NCI-H526 treated with DMSO at 0.1 percent for 48 hours (cell line): ENCODE measurements around the gene CSTPP1.
"Not testable (repeated sequence)": the region's sequence is repeated elsewhere in the genome, so short reads cannot be mapped to it uniquely, and the experiment has no call there.

ENCODE experiments used
- DNase-seq: peaks from one replicate; lab custom pipeline; 2025; lab: John Stamatoyannopoulos, UW

Gene CSTPP1

DNA sequence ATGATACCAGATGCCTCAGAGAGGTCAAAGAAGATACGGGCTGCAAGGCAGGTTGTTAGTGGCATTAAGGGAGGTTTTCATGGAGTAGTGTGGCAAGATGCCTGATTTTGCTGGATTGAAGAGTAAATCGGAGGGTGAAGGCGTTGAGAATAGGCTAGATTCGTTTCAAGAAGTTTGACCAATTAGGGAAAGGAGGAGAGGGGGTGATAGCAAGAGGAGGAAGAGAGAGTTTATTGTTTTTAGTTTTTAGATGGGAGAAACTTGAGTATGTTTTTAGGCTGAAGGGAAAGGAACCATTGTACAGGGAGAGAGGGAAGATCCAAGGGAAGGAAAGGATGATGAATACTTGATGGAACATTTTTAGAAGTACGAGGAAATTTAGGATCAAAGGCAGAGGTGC lies 16.5 kb downstream of the CSTPP1 start:
- DNase-seq: no peak

DNA sequence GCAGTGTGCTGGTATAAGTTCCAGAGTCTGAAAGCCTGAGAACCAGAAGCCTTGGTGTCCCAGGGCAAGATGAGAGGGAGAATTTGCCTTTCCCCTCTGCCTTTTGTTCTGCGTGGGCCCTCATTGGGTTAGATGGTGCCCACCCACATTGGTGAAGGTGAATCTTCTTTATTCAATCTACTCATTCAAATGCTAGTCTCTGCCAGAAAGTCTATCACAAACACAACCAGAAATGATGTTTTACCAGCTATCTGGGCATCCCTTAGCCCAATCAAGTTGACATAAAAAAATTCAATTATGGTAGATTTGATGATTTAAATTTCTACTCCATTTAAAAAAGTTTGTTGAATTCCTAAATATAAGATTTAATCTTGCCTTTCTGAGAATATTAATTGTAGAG lies 22.2 kb downstream of the CSTPP1 start:
- no peak for DNase-seq

DNA sequence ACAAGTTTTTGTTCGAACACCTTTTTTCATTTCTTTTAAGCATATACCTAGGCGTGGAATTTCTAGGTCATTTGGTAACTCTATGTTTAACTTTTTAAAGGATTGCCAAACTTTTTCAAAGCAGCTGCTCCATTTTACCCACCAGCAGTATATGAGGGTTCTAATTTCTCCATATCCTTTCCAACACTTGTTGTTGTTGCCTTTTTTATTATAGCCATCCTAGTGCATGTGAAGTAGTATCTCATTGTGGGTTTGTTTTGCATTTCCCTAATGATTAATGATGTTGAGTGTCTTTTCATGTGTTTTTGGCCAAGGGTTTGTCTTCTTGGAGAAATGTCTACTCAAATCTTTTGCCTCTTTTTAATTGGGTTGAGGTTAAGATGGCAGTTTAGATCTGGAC lies 24.5 kb downstream of the CSTPP1 start:
- no peak for DNase-seq

DNA sequence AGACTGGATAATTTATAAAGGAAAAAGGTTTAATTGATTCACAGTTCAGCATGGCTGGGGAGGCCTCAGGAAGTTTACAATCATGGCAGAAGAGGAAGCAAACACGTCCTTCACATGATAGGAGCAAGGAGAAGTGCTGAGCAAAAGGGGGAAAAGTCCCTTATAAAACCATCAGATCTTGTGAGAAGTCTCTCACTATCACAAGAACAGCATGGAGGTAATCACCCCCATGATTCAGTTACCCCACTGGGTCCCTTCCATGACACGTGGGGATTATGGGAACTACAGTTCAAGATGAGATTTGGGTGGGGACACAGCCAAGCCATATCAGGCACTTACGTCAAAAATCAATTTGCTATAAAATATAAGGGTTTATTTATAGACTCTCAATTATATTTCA lies 25.3 kb downstream of the CSTPP1 start:
- DNase-seq: not testable (repeated sequence)

DNA sequence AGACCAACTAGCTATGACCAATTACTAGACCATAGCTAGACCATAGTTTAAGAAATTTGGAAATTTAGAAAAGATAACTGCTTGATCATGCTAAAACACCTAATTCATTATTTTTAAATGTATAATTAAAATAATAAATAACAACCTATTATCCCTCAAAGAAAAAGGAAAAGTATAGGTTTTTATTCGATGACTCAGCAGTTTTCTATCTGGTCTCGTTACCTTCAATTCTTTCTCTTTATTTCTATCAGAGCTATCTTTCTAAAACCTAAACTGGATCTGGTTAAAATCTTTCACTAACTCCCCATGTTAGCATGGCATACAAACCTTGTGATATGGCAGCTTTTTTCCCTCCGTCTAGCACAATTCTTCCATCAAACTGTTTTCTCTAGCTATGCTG lies 27.3 kb downstream of the CSTPP1 start:
- no peak for DNase-seq

DNA sequence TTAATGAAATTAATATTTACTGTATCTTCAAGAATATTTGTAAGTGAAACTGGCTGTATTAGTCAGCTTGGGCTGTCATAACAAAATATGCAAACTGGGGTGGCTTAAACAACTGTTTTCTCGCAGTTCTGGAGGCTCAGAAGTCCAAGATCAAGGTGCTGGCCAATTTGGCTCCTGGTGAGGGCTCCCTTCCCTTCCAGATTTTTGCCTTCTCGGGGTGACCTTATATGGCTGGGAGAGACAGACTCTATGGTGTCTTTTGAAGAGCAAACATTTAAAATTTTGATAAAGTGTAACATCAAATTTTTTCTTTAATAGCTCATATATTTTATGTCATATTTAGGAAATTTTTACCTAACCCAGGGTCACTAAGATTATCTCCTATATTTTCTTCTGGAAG lies 30.2 kb downstream of the CSTPP1 start:
- DNase-seq: no peak

DNA sequence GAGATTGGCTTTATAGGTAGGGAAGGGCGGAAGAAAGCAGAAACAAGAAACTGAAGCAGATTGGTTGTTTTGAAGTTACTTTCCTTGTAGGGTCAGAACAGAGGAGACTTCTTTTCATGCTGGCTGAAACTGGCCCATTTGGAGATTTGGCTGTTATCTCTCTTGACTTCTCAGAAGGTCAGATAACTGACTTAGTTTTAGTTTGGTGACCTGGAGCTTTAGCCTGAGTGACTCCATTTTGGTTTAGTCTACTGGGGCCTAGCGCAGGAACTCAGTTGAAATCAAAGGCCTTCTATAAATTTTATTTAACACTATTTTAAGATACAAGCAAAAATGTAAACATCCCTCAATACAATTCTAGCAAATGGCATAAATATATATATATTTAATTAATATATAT lies 31.4 kb downstream of the CSTPP1 start:
- no peak for DNase-seq

DNA sequence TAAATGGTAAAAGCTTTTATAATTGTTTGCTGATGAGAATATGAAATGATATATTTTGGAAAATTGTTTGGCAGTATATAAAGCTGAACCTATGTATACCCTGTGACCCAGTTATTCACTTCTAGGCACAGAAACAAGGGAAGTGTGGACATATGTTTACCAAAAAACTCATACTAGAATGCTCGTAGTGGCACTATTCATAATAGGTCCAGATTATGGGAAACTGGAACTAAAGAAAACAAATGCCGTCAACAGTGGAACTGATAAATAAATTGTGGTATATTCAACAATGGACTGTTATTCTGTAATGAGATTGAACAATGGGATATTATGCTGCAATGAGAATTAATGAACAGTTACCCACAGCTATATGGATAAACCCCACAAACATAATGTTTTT lies 32.8 kb downstream of the CSTPP1 start:
- no peak for DNase-seq

DNA sequence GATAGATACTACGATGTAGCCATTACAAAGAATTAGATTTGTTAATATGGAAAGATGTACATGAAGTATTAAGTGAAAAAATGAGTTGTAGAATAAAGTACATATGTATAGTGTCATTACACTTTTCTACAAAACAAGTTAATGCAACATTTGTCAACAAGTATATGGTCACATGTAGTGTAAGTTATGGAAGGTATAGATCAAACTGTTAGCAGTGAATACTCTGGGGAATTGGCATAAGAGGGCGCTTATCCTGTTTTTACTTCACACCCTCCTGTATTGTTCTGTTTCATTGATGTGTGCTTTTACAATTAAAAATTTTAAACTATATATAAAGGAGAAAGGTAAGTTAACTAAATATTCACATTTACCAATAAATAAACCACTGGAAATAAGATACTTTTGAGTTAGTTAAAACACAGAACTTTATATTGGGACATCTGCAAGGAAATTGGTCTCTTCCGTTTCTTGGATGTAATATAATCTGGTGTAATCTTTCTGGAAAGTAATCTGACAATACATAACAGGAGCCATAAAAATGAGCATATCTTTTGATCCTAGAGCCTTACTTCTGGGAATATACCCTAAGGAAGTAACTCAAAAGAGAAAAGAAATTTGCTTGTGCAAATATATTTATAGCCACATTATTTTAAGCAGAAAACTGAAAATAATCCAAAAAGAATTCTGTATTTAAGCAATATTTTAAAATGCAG lies 34.5 kb downstream of the CSTPP1 start:
- no peak for DNase-seq

DNA sequence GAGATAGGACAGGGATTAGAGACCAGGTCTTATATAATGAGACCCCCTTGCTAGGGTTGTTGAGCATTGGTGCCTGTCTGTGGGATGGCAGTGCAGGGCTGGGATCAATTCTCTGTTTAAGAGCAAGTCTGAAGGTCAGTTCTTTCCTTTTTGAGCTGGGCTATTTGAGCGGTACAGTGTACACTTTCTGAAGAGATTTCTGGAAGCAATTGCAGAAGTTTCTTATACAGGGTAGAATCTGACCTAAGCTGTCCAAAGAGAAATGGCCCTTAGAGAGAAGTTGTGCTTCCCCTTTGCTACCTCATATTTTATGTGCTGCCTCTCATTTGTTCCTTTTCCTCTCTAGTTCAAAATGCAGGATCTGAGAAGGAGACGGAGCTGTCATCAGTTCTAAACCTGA lies 35.8 kb downstream of the CSTPP1 start:
- no peak for DNase-seq

DNA sequence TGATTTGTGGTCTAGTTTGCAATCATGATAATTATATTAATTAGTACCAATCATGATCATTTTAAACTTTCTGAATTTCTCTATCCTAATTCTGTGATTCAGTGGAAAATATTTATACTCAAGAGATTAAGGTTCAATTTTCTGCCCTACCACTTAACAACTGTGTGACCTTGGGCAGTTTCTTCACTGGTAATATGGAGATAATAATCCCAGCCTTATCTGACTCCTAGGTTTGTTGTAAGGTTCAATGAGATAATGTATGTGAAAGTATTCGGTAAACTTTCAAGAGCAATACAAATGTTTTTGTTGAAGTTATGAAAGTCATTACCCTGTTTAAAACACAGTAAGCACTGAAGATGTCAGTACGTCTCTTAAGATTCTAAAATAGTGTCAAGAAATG lies 36.3 kb downstream of the CSTPP1 start:
- DNase-seq: no peak

DNA sequence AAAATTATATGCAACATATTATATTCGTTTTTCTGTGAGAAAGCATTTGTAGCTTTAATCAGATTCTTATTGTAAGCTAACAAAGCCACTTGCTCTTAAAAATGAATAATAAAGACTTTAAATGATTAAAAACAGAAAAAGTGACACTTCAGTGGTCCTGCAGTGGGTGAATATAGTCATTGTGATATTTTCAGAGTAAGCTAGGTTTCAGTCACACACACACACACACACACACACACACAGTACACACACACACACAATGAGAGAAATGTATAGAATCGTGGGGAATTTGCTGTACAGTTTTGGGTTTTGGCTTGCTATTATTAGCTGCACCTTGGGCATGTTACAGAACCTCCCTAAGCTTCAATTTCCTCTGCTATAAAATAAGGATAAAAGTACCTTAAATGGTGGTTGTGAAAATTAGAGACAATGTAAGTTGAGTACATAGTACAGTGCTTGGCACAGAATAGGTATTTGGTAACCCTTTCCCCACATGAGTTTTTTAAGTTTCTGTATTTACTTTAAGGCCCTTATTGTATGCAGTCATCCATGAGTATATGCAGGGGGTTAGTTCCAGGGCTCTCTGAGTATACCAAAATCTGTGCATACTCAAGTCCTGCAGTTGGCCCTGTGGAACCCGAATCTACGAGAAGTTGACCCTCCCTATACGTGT lies 39.8 kb downstream of the CSTPP1 start:
- DNase-seq: no peak

DNA sequence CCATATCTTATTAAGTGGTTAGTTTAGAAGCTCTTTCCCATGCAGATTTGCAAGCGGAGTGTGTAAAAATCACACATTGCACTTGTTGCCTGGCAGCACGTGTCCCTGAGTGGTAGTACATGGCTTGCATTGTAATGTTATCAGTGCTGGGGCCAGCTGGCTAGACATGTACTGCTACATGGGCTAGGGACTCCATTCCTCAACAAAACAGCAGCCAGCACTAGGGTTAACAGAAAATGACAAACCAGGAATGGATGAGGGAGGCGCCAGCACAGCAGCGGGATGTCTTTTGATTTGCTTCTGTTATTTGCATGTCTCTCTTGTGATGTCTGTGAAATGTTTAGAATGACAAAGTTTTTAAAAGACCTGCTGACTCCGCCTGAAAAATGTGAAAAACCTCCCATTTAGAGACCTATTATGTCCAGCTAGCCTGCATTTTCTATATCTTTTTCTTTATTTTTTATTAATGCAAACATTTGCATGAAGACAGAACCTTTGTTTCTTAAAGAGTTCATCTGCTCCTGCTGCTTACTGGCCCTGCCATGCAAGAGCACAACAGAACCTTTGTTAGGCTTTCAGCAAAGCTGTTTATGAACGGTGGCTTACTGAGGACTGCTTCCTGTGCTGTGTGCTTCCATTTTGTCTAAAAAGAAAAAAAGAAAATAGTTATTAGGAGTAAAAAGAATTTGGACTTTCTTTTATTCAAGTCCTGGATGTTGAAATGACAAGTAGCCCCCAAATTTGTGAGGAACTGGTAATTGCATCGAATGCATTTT lies 40.7 kb downstream of the CSTPP1 start:
- peak; percentile 98 for DNase-seq

DNA sequence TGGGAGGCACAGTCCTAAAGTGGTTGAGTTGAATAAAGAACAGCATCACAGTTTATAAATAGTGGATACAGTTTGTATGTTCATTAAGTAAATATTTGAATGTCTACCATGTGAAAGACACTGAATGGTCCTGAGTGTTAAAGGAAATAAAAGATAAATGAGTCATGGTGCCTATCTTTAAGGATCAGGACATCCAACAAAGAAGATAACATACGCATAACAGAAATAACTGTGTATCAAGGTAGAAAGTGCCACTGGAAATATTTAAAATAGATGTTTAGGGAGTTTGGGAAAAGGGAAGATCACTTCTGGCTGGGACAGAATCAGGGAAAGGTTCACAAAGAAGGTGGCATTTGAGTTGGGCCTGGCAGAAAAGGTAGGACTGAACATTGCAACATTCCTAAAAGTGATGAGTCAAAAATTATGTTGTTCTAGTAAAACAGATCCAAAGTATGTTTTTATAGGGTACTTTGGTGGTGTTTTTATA lies 41.5 kb downstream of the CSTPP1 start:
- peak; percentile 56 for DNase-seq

DNA sequence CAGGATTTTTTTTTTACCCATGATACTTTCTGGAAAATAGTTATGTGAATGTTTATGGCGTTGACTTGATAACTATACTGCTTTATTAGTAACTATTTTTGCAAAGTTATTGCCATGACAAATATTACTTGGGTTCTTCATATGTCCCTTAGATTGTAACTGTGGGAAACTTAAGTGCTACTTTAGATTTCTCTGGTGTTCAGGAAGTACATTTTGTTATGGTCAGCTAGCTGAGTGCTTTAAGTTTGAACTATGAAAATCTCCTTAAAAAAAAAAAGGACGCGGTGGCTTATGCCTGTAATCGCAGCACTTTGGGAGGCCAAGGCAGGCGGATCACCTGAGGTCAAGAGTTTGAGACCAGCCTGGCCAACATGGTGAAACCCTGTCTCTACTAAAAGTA lies 42.8 kb downstream of the CSTPP1 start:
- no peak for DNase-seq

DNA sequence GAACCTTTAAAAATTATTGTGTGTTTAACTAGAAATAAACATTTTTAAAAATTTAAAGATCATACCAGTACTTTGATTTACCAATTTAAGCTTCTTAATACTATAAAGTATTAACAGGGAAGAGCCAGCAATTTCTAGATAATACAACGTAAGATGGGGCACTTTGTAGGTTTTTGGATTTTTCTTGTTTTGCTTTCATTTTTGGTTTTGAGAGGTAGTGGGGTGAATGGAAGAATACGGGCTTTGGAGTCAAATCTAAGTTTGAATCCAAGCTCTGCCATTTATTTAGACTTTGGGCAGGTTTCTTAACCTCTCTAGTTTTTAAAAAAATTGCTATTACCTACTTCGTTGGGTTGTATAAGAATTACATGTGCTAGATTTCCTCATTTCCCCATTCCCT lies 44.9 kb downstream of the CSTPP1 start:
- no peak for DNase-seq

DNA sequence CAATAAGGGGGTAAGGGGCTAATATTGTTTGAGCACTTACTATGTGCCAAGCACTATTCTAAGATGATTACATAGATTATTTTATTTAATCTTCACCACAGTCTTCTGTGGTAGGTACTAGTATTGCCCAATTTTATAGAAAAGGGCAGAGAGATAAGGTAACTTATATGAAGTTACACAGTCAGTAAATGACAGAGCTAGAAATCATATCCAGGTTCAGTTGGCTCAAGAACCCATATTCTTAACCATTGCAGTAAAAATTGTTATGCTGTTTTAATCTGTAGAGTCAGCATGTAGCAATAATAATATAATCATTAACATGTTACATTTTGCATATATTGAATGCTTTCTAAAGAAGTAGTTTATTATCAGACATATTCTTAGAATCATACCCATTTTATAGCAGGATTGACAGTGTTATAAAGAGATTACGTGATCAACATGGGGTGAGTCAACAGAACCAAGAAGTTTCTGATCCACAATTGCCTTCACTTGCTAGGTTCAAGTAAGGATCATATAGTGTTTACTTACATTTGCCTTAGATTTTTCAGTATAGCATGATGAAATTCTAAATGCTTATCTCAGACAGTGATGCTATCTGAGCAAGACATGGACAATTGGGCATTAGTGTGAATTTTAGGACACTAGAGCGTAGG lies 46.4 kb downstream of the CSTPP1 start:
- DNase-seq: no peak

DNA sequence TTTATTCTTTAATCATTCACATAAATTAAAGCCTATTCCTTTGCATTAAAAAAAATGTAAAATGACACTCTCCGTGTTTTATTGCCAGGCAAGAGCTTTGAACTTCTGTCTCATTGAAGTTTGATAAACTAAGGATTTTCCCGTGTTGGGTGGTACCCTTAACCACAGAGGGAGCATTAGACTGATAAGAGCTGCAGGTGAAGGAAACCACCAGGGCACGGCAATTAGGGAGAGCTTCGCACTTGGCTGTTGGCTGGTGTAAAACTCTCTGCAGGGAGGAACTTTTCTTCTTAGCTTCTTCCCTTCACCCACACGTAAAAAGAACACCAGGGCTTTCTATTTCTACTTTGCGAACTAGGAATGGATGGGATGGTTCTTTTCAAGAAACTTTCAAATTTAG lies 47.0 kb downstream of the CSTPP1 start:
- no peak for DNase-seq

DNA sequence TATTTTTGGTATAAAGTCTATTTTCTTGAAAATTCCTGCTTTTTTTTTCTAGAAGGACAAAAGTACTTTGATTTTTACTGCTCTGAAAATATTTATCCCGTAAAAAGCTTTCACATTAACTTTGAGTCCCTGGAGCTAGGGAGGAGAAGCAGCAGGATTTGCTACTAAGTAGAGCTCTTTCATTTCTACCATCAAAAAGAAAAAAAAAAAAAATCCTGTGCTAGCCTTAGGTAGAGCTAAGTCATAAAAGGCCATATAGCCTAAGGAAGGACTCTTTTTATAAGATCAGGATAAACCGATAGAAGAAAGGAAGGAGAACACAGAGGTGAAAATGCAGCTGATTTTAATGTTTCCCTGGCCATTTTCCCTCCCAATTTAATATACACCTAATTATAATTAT lies 48.0 kb downstream of the CSTPP1 start:
- DNase-seq: no peak

DNA sequence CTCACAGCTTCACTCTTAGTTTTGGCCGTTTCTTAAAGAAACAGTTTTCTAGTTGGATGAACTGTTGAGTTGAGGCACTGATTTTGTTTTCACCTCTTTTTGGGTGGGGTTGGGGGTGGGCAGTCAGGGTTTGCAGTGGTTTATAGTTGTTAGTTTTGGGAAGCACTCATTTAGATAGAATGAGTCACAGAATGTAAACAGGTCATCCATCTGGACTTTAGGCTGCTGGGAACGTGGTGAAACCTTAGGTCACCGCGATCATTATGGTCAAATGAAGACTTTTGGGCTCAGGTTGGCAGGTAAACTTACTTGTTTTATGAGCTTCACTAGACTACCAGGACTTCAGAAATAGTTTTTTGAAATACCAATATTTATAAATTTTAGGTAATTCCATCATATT lies 48.4 kb downstream of the CSTPP1 start:
- no peak for DNase-seq

DNA sequence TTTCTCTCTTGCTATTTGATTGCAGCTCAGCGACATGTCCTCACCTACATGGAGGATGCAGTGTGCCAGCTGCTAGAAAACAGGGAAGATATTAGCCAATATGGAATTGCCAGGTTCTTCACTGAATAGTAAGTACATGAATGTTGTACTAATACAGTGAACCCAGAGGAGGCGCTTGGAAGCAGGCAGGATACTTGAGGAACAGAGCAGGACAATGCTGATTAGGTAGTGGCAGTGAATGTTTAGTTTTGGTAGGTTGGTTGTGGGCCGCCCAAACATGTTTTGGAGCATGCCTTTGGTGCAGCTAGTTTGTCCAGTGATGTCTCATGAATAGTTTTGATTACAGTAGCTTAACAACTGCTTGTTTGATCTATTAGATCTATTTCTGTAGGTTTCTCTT lies 50.6 kb downstream of the CSTPP1 start:
- DNase-seq: no peak

DNA sequence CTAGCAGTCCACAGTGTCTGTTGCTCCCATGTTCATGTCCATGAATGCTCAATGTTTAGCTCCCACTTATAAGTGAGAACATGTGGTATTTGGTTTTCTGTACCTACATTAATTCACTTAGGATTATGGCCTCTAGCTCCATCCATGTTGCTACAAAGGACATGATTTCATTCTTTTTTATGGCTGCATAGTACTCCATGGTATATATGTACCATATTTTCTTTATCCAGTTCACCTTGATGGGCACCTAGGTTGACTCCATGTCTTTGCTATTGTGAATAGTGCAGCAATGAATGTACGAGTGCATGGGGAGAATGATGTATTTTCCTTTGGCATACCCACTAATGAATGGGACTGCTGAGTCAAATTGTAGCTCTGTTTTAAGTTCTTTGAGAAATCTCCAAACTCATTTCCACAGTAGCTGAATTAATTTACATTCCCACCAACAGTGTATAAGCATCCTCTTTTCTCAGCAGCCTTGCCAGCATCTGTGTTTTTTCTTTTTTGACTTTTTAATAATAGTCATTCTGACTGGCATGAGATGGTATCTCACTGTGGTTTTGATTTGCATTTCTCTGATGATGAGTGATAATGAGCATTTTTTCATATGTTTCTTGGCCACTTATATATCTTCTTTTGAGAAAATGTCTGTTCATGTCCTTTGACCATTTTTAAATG lies 53.4 kb downstream of the CSTPP1 start:
- DNase-seq: not testable (repeated sequence)
